Measurements from ENCODE around the gene MKI67. TPM values are rescaled to one million over a fixed set of nuclear protein-coding genes. Genes with fewer than 3 reads are reported as not detected.

MKI67 gene
- total RNA-seq, 3 donors from 2014 or later (not counting 1 experiment from before 2014, with no cell fraction given), result 5.3 to 10.0 (median 6.8) TPM

- H3K9me3 ChIP-seq (ENCODE audit: control insufficient read depth, insufficient read depth, low read length), result no peaks in the 10 kb centered on the region
- peaks cover 15% of the 10 kb centered on the region for H3K36me3 Mint-ChIP-seq
- no peak overlapping the region for H3K27ac ChIP-seq (ENCODE audit: low read length)
- H3K4me3 ChIP-seq (ENCODE audit: low read length), result no peak overlapping the region
- WGBS (ENCODE audit: insufficient coverage), result 89% methylated on average over 13 of the region's 13 CpGs
- TF ChIP-seq, protein P1, sequence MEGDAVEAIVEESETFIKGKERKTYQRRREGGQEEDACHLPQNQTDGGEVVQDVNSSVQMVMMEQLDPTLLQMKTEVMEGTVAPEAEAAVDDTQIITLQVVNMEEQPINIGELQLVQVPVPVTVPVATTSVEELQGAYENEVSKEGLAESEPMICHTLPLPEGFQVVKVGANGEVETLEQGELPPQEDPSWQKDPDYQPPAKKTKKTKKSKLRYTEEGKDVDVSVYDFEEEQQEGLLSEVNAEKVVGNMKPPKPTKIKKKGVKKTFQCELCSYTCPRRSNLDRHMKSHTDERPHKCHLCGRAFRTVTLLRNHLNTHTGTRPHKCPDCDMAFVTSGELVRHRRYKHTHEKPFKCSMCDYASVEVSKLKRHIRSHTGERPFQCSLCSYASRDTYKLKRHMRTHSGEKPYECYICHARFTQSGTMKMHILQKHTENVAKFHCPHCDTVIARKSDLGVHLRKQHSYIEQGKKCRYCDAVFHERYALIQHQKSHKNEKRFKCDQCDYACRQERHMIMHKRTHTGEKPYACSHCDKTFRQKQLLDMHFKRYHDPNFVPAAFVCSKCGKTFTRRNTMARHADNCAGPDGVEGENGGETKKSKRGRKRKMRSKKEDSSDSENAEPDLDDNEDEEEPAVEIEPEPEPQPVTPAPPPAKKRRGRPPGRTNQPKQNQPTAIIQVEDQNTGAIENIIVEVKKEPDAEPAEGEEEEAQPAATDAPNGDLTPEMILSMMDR (IDR thresholded peaks at IDR 0.05), result no peak
- H3K36me3 ChIP-seq (ENCODE audit: control insufficient read depth, insufficient read depth, low read length), result peaks cover 73% of the 10 kb centered on the region
- DNase-seq (peak in 1 of 2 donors; percentile 15), ATAC-seq (no peak)
- H3K4me1 ChIP-seq (ENCODE audit: control insufficient read depth, insufficient read depth, low read length), result peaks cover 74% of the 10 kb centered on the region
- no peaks in the 10 kb centered on the region for H3K27me3 ChIP-seq (ENCODE audit: control insufficient read depth, insufficient read depth, low read length)
- intact Hi-C loops (cut with micrococcal nuclease), result no loop called here
- H3K27ac Mint-ChIP-seq, result peak overlapping the region; percentile 88
- H3K4me1 Mint-ChIP-seq, result peaks cover 66 to 70% of the 10 kb centered on the region in 2 donors
- H3K4me3 Mint-ChIP-seq, result peak overlapping the region; percentile 73
- no peaks in the 10 kb centered on the region for H3K9me3 Mint-ChIP-seq
- H3K27me3 Mint-ChIP-seq (ENCODE audit: low read depth in 2 of 2), result no peaks in the 10 kb centered on the region
Observed at GRCh38 chr10:128066870-128067382, 59.3 kb downstream of the MKI67 start.

DNA sequence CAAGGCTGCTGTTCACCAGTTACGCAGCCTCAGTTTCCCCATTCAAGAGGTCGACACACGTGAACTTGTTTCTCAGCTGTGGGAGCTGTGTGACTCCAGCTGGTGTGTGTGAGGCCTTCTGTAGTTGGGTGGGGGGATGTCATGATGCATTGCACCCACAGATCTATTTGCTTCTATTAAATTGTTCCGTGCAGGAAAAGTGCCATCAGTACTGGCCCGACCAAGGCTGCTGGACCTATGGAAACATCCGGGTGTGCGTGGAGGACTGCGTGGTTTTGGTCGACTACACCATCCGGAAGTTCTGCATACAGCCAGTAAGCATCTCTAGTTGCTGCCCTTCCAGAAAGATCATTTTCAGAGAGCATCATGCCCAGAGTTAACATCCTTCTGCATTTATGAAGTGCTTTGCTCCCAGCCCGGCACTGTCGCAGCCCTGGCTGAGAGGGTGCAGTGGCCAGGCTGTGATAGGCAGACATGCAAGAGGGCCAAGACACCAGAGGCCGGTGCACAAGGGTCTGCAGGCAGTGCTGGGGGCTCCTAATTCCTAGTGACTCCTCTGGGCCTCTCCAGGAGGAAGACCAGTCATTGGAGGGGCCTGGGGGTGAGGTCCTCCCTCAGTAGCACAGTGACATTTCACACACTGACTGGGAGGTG, 60.2 kb downstream of the MKI67 start:
- TF ChIP-seq, protein P1 (IDR thresholded peaks at IDR 0.05), result no peak
- H3K4me3 Mint-ChIP-seq, result peak overlapping the region; percentile 79
- H3K9me3 Mint-ChIP-seq, result no peaks in the 10 kb centered on the region
- peaks cover 77% of the 10 kb centered on the region for H3K4me1 ChIP-seq (ENCODE audit: control insufficient read depth, insufficient read depth, low read length)
- H3K9me3 ChIP-seq (ENCODE audit: control insufficient read depth, insufficient read depth, low read length), result no peaks in the 10 kb centered on the region
- no peak overlapping the region for H3K4me3 ChIP-seq (ENCODE audit: low read length)
- 87% methylated on average over 13 of the region's 13 CpGs for WGBS (ENCODE audit: insufficient coverage)
- peaks cover 71% of the 10 kb centered on the region for H3K36me3 ChIP-seq (ENCODE audit: control insufficient read depth, insufficient read depth, low read length)
- peaks cover 75 to 78% of the 10 kb centered on the region in 2 donors for H3K4me1 Mint-ChIP-seq
- peak overlapping the region; percentile 86 for H3K27ac ChIP-seq (ENCODE audit: low read length)
- H3K27me3 ChIP-seq (ENCODE audit: control insufficient read depth, insufficient read depth, low read length), result no peaks in the 10 kb centered on the region
- peaks cover 16% of the 10 kb centered on the region for H3K36me3 Mint-ChIP-seq
- H3K27ac Mint-ChIP-seq, result peak overlapping the region; percentile 88
- H3K27me3 Mint-ChIP-seq (ENCODE audit: low read depth in 2 of 2), result no peaks in the 10 kb centered on the region
- intact Hi-C loops (cut with micrococcal nuclease), result loop anchor here (2.0 kb wide), 1 partner anchor 75 kb away; no protein-coding TSS in a partner anchor
- ATAC-seq (no peak), DNase-seq (peak in 1 of 2 donors; percentile 15)

- H3K9me3 Mint-ChIP-seq, result no peaks in the 10 kb centered on the region
- Histone ChIP-seq H3K4me1 (ENCODE audit: control insufficient read depth, insufficient read depth, low read length) (peaks cover 84% of the 10 kb centered on the region), H3K27ac (ENCODE audit: low read length) (peak overlapping the region; percentile 86), H3K4me3 (ENCODE audit: low read length) (no peak overlapping the region), H3K36me3 (ENCODE audit: control insufficient read depth, insufficient read depth, low read length) (peaks cover 70% of the 10 kb centered on the region), H3K27me3 (ENCODE audit: control insufficient read depth, insufficient read depth, low read length) (no peaks in the 10 kb centered on the region), H3K9me3 (ENCODE audit: control insufficient read depth, insufficient read depth, low read length) (no peaks in the 10 kb centered on the region)
- peaks cover 84 to 85% of the 10 kb centered on the region in 2 donors for H3K4me1 Mint-ChIP-seq
- peak overlapping the region; percentile 88 for H3K27ac Mint-ChIP-seq
- DNase-seq, result peak in 1 of 2 donors; percentile 16
- peaks cover 22% of the 10 kb centered on the region for H3K36me3 Mint-ChIP-seq
- peak in 2 of 3 donors; percentile 35 to 46 for ATAC-seq
- H3K4me3 Mint-ChIP-seq, result peak overlapping the region; percentile 79
- TF ChIP-seq, protein P1 (IDR thresholded peaks at IDR 0.05), result no peak
- intact Hi-C loops (cut with micrococcal nuclease), result loop anchor here (1.0 to 2.0 kb wide), 2 partner anchors 17 to 74 kb away; no protein-coding TSS in a partner anchor
- H3K27me3 Mint-ChIP-seq (ENCODE audit: low read depth in 2 of 2), result no peaks in the 10 kb centered on the region
- 46% methylated on average over 17 of the region's 17 CpGs for WGBS (ENCODE audit: insufficient coverage)
Observed at GRCh38 chr10:128064970-128065580, 61.1 kb downstream of the MKI67 start.
